SIG-M5 treated with dmso at 0.1 percent for 504 hours (cell line): ENCODE results near the gene ITPRIPL2.
A peak's percentile ranks its signal among the peaks of the same experiment; 100 is the strongest.

Experiments
- DNase-seq: peaks from one replicate; lab custom pipeline; 2025; ENCODE audit not compliant: unreplicated experiment; lab: John Stamatoyannopoulos, UW

Gene ITPRIPL2

GRCh38 chr16:19093631-19094541 lies 19.9 kb upstream of the ITPRIPL2 start:
- no peak for DNase-seq

DNA sequence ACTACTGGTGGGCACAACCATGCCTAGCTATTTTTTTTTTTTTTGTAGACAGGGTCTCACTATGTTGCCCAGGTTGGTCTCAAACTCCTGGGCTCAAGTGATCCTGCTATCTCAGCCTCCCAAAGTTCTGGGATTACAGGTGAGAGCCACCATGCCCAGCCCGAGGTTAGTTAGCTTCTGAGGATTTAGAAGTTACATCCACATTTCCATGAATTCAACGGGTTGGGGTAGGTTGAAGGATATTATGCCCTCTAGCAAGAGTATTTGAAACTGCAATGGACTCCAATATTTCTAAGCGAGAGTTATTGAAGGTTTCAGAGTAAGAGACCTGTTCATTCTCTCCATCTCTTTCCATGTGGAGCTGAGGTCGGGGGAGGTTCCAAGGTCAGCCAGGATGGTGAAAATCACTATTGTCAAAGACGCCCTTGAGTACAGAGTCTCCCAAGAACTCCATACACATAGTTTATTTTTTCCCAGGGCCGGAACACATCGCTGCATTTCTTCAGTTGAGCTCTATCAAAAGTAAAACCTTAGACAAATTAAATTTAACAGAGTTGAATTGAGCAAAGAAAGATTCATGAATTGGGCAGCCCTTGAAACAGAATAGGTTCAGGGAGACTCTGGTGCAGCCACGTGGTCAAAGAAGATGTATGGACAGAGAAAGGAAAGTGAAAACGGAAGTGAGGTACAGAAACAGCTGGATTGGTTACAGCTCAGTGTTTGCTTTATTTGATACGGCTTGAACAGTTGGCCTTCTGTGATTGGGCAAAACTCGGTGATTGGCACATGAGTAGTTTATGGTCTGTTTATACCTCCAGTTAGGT lies 19.0 kb upstream of the ITPRIPL2 start:
- DNase-seq: peak; percentile 31

DNA sequence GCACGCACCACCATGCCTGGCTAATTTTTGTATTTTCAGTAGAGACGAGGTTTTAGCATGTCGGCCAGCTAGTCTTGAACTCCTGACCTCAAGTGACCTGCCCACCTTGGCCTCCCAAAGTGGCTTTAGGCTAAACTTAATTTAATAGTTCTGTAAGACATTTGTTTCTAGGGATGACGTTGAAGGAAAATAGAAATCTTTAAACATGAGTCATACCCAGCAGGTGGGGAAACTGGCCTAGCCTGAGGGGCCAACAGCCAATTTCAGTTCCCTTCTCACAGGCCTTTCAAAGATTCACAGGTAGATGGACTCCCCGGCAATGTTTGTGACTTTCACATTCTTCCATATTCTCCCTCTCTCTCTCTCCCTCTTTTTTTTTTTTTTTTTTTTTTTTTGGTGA lies 18.1 kb upstream of the ITPRIPL2 start:
- DNase-seq: no peak

- DNase-seq: no peak
These were observed 15.6 kb upstream of the ITPRIPL2 start for GRCh38 chr16:19098173-19098572.

- DNase-seq: no peak
These were observed 11.4 kb upstream of the ITPRIPL2 start for GRCh38 chr16:19102187-19102872.

DNA sequence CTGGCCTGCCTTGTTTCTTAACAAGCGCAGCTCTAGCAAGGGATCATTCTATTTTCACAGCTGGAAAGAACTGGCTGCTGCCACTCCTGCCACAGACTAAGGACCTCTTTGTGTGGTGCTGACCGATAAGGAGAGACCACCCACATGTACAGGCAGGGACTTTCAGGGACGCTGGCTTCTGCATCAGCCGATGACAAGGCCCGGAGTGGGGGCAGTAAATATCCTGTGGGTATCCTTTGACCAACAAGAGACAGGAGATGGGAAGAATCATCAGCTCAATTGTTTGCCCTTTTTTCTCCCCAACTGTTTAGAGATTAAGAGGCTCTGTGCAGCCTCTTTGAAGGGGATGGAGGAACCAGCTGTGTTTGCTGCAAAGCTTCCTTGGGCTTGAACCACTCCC lies 9.2 kb upstream of the ITPRIPL2 start:
- no peak for DNase-seq

GRCh38 chr16:19105131-19105530 lies 8.6 kb upstream of the ITPRIPL2 start:
- no peak for DNase-seq

DNA sequence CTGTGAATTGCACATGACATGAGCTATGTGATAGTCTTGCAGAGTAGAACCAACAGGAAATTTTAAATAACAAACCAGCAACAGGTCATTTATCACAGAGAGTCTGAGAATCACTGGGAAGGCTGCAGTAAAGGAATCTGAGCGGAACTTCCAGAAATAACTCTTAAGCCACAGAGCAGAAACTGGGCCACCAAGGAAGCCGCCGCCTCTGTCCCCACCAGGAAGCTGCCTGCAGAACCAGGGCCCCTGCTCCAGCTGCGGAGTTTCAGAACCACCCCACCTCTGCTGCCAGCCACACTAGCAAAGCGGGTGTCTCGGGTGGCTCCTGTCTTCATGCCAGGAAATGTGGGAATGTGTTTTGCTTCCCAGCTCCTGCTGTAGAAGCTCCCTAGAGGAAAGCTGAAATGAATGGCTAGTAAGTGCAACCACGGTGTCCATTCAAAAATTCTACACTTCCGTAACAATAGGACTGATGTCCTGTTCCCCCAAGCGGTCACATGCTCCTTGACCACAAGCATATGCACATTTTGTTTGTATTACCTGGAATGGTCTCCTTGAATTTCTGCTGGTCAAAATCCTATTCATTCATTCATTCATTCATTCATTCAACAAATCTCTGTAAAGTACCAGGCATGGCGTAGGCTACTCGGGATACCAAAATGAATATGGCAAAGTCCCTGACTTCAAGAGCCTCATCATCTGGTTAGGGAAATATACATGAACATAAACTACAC lies 7.7 kb upstream of the ITPRIPL2 start:
- no peak for DNase-seq

GRCh38 chr16:19106625-19107020 lies 7.1 kb upstream of the ITPRIPL2 start:
- no peak for DNase-seq

GRCh38 chr16:19108409-19109287 lies 5.1 kb upstream of the ITPRIPL2 start:
- DNase-seq: no peak

DNA sequence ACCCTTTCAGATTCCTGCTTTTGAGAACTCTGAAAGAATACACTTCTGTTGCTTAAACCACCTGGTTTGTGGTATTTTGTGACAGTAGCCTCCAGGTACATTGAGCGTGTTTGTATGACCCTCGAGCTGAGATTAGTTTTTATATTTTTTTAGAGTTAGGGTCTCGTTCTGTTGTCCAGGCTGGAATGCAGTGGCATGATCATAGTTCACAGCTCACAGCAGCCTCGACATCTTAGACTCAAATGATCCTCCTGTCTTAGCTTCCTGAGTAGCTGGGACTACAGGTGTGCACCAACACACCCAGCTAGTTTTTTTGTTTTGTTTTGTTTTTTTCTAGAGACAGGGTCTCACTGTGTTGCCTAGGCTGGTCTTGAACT lies 4.5 kb upstream of the ITPRIPL2 start:
- no peak for DNase-seq

DNA sequence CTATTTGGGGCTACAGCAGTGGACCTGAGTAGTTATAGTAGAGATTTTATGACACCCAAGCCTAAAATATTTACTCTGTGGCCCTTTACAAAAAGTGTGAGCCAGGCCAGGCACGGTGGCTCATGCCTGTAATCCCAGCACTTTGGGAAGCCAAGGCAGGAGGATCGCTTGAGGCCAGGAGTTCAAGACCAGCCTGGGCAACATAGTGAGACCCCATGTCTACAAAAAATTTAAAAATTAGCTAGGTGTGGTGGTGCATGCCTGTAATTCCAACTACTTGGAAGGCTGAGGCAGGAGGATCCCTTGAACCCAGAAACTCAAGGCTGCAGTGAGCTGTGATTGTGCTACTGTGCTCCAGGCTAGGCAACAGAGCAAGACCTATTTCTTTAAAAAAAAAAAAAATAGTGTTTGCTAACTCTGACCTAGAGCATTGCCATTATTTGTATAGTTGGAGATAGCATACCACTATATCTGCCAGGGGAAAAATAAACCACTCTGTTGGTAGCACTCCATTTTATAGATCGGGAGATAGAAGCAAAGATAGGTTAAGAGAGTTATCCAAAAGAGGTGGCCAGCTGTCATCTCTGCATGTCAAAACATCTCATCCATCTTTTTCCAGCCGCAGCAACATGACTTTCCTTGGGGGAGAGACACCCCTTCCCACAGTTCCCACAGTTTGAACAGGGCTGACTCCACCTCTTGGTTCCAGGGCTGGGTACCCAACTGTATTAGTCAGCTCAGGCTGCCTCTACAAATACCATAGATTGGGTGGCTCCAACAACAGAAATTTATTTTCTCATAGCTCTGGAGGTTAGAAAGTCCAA lies 3.0 kb upstream of the ITPRIPL2 start:
- DNase-seq: no peak

GRCh38 chr16:19112099-19112407 lies 1.7 kb upstream of the ITPRIPL2 start:
- DNase-seq: no peak

DNA sequence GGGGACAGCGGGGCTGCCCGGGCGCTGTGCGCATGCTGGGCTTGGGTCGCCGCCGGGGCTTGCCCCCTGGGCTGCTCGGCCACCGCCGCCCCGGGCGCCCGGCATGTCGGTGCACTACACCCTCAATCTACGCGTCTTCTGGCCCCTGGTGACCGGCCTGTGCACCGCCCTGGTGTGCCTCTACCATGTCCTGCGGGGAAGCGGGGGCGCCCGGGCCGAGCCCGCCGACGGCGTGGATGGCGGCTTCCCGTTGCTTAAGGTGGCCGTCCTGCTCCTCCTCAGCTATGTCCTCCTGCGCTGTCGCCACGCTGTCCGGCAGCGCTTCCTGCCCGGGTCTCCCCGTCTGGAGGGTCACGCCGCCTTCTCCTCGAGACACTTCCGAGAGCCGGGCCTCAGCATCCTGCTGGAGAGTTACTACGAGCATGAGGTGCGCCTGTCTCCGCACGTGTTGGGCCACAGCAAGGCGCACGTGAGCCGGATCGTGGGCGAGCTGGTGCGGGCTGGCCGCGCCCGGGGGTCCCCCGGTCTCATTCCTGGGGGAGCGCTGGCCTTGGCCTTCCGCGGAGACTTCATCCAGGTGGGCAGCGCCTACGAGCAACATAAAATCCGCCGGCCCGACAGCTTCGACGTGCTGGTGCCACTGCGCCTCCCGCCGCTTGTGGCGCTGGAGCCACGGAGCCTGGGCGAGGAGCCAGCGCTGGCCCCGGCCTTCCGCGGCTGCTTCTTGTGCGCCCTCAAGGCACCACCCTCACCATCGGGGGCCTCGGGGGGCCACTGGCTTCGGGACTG lies 789 bp downstream of the ITPRIPL2 start:
- no peak for DNase-seq

- no peak for DNase-seq
These were observed 1.6 kb downstream of the ITPRIPL2 start for GRCh38 chr16:19115148-19116021.

GRCh38 chr16:19116711-19117449 lies 3.1 kb downstream of the ITPRIPL2 start:
- no peak for DNase-seq

DNA sequence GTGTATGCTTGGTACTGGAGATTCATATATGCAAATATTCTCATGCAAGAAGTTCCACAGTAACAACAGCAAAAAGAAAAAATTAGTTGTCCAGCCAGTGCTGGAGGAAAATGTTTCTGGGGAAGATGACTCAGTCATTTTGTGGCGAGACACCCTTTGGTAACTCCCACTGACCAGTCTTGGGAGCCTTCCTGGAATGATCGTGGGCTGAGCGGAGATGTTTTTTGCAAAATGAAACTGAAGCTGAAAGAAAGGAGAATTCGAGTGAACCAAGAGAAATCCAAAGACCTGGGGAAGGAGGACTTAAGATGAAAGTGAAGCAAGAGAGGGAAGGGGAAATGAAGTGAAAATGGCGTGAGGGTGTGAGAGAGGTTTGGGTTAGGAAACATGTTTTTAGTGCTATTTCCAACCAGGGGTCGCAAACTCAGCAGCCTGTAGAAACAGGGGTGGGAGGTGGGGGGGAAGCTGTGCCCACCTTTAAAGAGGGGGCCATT lies 5.2 kb downstream of the ITPRIPL2 start:
- DNase-seq: peak; percentile 83
